ENCODE data around the gene SQOR. TPM values are rescaled to one million over a fixed set of nuclear protein-coding genes. Genes with fewer than 3 reads are reported as not detected.
A peak's percentile ranks its signal among the peaks of the same experiment; 100 is the strongest.

Gene SQOR
- total and polyA plus RNA-seq, 2 of the 4 experiments (the other 2 are of a cell fraction): 22.1 to 40.3 TPM

- TF ChIP-seq SMC3 (IDR thresholded peaks at IDR 0.05; ENCODE audit: low read depth, low read length): no peak
These were observed 3.7 kb upstream of the SQOR start (continued) for GRCh38 chr15:45630917-45631691.

- peaks cover 4% of the 10 kb centered on the region for H3K9me3 ChIP-seq (ENCODE audit: control insufficient read depth, insufficient read depth, low read length)
- WGBS, 2 experiments (ENCODE audit: extremely low coverage in 2 of 2, insufficient read length in 1 of 2): no CpG with 5 or more reads among the region's 2 CpGs
- no peak for TF ChIP-seq USF2 (IDR thresholded peaks at IDR 0.05; ENCODE audit: low read depth, low read length)
- TF ChIP-seq FOS (IDR thresholded peaks at IDR 0.05; ENCODE audit: low read depth, low read length): no peak
- intact Hi-C loops (cut with micrococcal nuclease): no loop called here
- H3K23ac ChIP-seq (ENCODE audit: low read depth, low read length): peak overlapping the region; percentile 79; the same call in 1 of the 2 replicates
- H3K27ac ChIP-seq (ENCODE audit: insufficient read depth, low read length): peak overlapping the region; percentile 62
- peak overlapping the region; percentile 90 for H2AFZ ChIP-seq (replicated peaks; ENCODE audit: low read length, poor library complexity)
- H3K36me3 ChIP-seq (ENCODE audit: control insufficient read depth, insufficient read depth, low read length): no peaks in the 10 kb centered on the region
- peak overlapping the region; percentile 94 for H2BK15ac ChIP-seq (ENCODE audit: low read depth, low read length)
- peak overlapping the region; percentile 80; the same call in 1 of the 2 replicates for H3K56ac ChIP-seq (ENCODE audit: extremely low read depth, insufficient read depth, low read length)
- H3K9me1 ChIP-seq (ENCODE audit: insufficient read depth, low read length): 0 out of 2 replicates have a peak, but pooled peaks cover 3% of the 10 kb centered on the region
- H3K9ac ChIP-seq (ENCODE audit: low read depth, low read length): peak overlapping the region; percentile 40; the same call in 1 of the 2 replicates
- peak overlapping the region; percentile 74 for H2BK20ac ChIP-seq (ENCODE audit: low read depth, low read length)
- H3K4me3 ChIP-seq (ENCODE audit: insufficient read depth, low read depth, low read length): no peak overlapping the region
- DNase-seq (peak; percentile 45), ATAC-seq (ENCODE audit: low read depth) (peak; percentile 27)
- H3K18ac ChIP-seq (ENCODE audit: low read depth, low read length): peak overlapping the region; percentile 41; the same call in 1 of the 2 replicates
- CTCF ChIA-PET: no interaction called here
- peak overlapping the region; percentile 39 for H3K4me2 ChIP-seq (ENCODE audit: low read depth, low read length)
- dilution Hi-C loops (cut with HindIII; ENCODE audit: low sequenced_read_pairs, unreplicated experiment): no loop called here
- peak overlapping the region; percentile 92 for H2BK120ac ChIP-seq (ENCODE audit: low read depth, low read length)
- BruUV-seq (replicated peaks): no TSS peak
- H3K14ac ChIP-seq (replicated peaks; ENCODE audit: low read depth, low read length): peak overlapping the region; percentile 91
- H2AK5ac ChIP-seq (ENCODE audit: low read depth, low read length): peak overlapping the region; percentile 77
- H3K27me3 ChIP-seq (ENCODE audit: control insufficient read depth, insufficient read depth, low read length): no peaks in the 10 kb centered on the region
- H4K8ac ChIP-seq (ENCODE audit: low read depth in 2 of 2, low read length in 2 of 2): peak overlapping the region; percentile 81 to 94
- in situ Hi-C loops (cut with MboI; ENCODE audit: low sequenced_read_pairs): no loop called here
- POLR2A ChIA-PET (ENCODE audit: unreplicated experiment): interaction anchor here (0.6 kb wide), 1 partner anchor 75 kb away, joined by 3 read pairs; no protein-coding TSS in a partner anchor
- H3K4me1 ChIP-seq (ENCODE audit: control insufficient read depth, insufficient read depth, low read length): peaks cover 6% of the 10 kb centered on the region
- no peak overlapping the region for H2AK9ac ChIP-seq (replicated peaks; ENCODE audit: low read depth, low read length, poor library complexity)
- H3K4ac ChIP-seq (ENCODE audit: low read depth, low read length): peak overlapping the region; percentile 55; the same call in 1 of the 2 replicates
- H3K79me1 ChIP-seq (ENCODE audit: low read depth in 1 of 2, low read length in 2 of 2): 0 out of 4 replicates have a peak, but pooled peaks cover 0 to under 1% of the 10 kb centered on the region in 2 experiments
- peak overlapping the region; percentile 86 for H4K91ac ChIP-seq (ENCODE audit: insufficient read depth, low read depth, low read length)
- peak overlapping the region; percentile 88 for H2BK5ac ChIP-seq (ENCODE audit: low read depth, low read length, poor library complexity, severe bottlenecking)
- H4K20me1 ChIP-seq (ENCODE audit: insufficient read depth, low read length): no peaks in the 10 kb centered on the region
- peak overlapping the region; percentile 66 for H4K5ac ChIP-seq (ENCODE audit: low read depth, low read length)
These were observed 3.1 kb upstream of the SQOR start for GRCh38 chr15:45631776-45632175.

Data from IMR-90 (cell line).